ENCODE data around the gene TUT4.

DNA sequence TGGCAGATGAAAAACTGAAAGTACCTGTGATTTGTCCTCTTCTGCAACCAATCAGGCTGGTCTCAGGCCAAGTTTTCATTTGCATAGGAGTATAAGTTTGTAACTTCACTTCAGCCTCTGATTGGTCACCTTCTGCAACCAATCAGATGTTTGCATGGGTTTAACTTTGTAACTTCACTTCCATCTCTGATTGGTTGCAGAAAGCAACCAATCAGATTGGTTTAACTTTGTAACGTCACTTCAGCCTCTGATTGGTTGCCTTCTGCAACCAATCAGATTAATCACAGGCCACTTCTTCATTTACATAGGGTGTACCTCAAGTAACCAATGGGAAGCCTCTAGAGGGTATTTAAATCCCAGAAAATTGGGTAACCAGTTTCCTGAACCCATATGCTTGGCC lies 18.9 kb upstream of the TUT4 start:
- TF ChIP-seq POLR2A (IDR thresholded peaks at IDR 0.05) (no peak), POLR2AphosphoS5 (IDR thresholded peaks at IDR 0.05) (no peak)
- TF ChIP-seq, protein P1, sequence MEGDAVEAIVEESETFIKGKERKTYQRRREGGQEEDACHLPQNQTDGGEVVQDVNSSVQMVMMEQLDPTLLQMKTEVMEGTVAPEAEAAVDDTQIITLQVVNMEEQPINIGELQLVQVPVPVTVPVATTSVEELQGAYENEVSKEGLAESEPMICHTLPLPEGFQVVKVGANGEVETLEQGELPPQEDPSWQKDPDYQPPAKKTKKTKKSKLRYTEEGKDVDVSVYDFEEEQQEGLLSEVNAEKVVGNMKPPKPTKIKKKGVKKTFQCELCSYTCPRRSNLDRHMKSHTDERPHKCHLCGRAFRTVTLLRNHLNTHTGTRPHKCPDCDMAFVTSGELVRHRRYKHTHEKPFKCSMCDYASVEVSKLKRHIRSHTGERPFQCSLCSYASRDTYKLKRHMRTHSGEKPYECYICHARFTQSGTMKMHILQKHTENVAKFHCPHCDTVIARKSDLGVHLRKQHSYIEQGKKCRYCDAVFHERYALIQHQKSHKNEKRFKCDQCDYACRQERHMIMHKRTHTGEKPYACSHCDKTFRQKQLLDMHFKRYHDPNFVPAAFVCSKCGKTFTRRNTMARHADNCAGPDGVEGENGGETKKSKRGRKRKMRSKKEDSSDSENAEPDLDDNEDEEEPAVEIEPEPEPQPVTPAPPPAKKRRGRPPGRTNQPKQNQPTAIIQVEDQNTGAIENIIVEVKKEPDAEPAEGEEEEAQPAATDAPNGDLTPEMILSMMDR (IDR thresholded peaks at IDR 0.05) = no peak

Measured in breast epithelium (tissue), 3 donors.